ENCODE data around the gene OPRM1.
A peak's percentile ranks its signal among the peaks of the same experiment; 100 is the strongest.
"Not testable (repeated sequence)": the region's sequence is repeated elsewhere in the genome, so short reads cannot be mapped to it uniquely, and the experiment has no call there.

OPRM1 gene

DNA sequence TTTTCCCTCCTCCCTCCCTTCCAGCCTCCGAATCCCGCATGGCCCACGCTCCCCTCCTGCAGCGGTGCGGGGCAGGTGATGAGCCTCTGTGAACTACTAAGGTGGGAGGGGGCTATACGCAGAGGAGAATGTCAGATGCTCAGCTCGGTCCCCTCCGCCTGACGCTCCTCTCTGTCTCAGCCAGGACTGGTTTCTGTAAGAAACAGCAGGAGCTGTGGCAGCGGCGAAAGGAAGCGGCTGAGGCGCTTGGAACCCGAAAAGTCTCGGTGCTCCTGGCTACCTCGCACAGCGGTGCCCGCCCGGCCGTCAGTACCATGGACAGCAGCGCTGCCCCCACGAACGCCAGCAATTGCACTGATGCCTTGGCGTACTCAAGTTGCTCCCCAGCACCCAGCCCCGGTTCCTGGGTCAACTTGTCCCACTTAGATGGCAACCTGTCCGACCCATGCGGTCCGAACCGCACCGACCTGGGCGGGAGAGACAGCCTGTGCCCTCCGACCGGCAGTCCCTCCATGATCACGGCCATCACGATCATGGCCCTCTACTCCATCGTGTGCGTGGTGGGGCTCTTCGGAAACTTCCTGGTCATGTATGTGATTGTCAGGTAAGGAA is at the start of gene OPRM1:
TSS of gene OPRM1 (plus strand) at position 10 of the 612 bp plus-strand sequence. CDS start at position 315, 305 bp downstream.
- peak in 1 of 2 donors; percentile 7 for DNase-seq (ENCODE audit: extremely low read depth in 1 of 2, low read depth in 1 of 2)

GRCh38 chr6:153989989-153990388 is 49.1 kb upstream of the OPRM1 start:
- DNase-seq (ENCODE audit: extremely low read depth in 1 of 2, low read depth in 1 of 2) = no peak

GRCh38 chr6:153994004-153994403 is 45.0 kb upstream of the OPRM1 start:
- no peak for DNase-seq (ENCODE audit: extremely low read depth in 1 of 2, low read depth in 1 of 2)

DNA sequence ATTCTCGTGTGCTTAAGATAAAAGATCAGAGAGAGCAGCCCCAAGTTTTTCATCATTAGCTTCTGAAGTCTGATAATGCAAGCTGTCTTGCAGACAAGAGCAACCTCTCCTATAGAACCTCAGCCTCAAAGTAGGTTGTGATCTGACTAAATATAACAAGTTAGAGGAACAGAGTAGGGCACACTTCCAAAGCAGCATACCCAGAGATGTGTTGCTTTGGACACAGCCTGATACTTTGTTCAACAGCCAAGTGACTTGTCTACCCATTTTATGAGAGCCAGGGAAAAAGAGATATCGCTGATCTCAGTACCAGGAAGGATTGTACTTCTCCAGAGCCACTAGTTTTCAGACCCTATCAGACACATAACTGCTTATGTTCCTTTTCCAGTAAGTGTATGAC is 44.2 kb upstream of the OPRM1 start:
- no peak for DNase-seq (ENCODE audit: extremely low read depth in 1 of 2, low read depth in 1 of 2)

DNA sequence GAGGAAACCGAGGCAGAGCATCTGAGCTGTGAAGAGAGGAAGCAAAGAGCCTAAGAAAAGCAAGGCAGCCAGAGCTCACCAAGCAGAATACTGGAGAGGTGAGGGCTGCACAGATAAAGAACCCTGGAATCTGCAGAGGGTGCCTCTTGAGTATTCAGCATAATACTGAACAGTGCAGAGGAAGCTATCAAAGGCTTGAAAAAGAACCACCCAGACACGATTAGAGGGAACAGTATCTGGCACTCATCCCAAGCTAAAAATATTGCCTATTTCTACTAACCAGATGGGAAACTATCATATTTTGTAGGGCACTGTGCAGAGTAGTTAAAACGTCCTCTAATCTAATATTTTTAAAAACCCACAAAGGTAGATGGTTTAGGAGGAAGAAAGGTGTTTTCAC is 41.8 kb upstream of the OPRM1 start:
- no peak for DNase-seq (ENCODE audit: extremely low read depth in 1 of 2, low read depth in 1 of 2)

DNA sequence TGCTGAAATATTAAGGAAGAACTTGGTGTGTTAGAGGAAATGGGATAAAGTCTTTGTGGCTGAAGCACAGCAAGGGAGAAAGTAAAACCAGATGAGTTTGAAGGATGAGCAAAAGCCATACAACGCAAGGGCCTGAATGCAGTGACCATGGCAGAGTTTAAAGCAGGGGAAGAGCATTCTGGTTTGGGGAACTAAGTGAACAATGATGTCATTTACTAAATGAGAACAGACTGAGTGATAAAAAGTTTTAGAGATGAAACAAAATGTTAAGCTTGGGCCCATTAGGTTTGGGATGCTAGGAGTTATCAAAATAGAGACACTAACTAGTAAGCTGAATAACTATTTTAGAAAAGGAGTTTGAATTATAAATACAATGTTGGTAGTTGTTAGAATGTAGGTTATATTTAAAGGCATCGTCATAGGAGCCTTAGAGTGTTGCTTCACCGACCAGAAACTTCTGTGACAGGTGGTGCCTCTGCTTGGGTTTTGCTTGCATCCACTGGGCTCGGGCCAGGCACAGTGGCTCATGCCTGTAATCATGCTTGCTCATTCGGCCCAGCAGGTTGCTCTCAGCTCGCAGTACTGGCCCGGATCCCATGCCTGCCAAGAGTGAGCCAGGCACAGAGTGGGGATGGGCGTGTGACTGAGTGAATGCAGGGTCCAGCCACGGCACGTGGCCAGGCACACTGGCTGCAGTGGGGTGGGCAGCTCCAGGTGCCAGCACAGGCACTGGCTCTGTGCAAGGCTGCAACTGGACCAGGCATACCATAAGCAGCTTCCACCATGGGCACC is 37.4 kb upstream of the OPRM1 start:
- DNase-seq (ENCODE audit: extremely low read depth in 1 of 2, low read depth in 1 of 2) = no peak

DNA sequence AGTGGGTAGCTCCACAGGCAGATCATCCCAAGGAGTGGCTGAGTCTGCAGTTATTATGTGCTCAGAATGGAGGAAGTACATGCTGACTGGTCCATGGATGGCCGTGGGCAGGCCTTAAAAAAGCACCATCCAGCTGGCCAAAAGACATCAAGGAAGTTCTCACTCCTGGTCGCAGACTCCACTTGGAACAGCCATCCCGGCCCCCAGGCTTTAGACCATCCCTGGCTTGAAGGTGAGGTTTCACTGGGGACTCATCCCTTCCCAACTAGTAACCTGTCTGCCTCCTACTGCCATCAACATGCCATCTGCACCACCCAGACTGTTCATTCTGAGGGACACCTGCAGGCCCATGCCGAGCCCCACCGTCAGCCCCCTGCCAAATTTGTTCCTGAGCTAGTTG is 36.1 kb upstream of the OPRM1 start:
- DNase-seq (ENCODE audit: extremely low read depth in 1 of 2, low read depth in 1 of 2) = no peak

- no peak for DNase-seq (ENCODE audit: extremely low read depth in 1 of 2, low read depth in 1 of 2)
Observed at GRCh38 chr6:154010371-154010770, 28.7 kb upstream of the OPRM1 start.

DNA sequence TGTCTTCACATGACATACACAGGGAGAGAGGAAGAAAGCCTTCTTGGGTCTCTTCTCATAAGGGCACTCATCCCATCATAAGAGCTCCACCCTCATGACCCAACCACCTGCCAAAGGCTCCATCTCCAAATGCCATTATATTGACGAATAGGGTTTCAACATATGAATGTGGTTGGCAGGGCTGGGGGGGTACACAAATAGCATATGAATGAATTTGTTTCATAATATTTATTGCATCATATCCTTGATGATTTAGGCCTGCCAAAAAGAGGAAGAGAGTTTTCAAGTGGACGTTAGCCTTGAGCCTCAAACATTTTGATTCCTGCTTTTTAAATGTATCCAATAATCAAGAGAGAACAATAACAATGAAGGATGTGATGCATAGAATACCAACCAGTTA is 26.2 kb upstream of the OPRM1 start:
- DNase-seq (ENCODE audit: extremely low read depth in 1 of 2, low read depth in 1 of 2) = no peak

GRCh38 chr6:154017786-154018185 is 21.3 kb upstream of the OPRM1 start:
- DNase-seq (ENCODE audit: extremely low read depth in 1 of 2, low read depth in 1 of 2) = no peak

DNA sequence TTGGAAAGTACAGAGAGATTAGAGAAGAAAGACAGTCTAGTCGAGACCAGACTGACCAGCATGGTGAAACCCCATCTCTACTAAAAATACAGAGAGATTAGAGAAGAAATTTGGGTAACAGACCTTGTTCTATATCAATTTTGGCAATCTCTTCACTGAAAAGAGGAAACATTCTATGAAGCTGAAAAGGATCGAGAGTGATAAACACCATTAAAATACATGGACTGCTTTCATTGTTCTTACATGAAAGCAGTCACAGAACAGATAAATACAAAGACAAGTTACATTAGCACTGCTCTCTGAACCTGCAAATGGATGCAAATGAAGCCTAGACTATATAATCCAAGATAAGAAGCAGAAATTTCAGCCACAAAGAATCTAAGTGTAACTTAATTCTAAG is 8.4 kb upstream of the OPRM1 start:
- no peak for DNase-seq (ENCODE audit: extremely low read depth in 1 of 2, low read depth in 1 of 2)

- DNase-seq (ENCODE audit: extremely low read depth in 1 of 2, low read depth in 1 of 2) = no peak
Observed at GRCh38 chr6:154041001-154041400, 2.0 kb downstream of the OPRM1 start.

DNA sequence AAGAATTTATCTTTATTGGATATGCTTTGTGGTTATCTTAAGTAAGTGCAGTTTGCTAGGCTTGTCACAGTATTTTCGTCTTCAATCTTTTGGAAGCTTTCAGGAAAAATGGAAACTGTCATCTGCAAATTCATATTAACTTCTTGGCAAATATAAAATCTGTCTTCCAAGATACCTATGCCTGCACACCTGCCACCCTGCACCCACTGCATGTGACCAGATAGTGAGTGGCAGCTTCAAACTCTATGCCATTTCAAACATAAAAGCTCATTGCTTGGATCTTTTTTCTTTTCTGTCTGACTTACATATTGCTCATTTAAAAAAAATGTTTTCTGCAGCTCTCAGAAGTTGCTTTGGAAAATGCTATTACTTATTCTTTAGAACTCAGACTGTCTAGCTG is 14.1 kb downstream of the OPRM1 start:
- no peak for DNase-seq (ENCODE audit: extremely low read depth in 1 of 2, low read depth in 1 of 2)

DNA sequence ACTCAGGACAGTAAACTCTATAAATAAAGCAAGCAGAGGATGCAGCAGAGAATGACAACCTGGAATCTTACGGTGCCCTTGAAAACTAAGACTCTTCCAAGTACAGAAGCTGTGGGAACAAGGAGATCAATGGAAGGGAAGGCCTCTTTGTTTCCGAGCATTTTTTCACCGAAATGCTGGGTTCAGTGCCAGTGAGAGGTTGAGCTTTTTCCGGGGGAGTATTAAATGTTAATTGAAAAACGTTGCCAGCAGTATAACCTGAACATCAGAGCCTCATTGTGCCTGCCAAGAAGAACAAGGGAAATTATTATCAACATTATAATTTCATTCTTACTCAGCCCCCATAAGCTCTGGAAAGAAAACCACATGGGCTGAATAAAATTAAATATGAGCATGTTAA is 17.5 kb downstream of the OPRM1 start:
- DNase-seq (ENCODE audit: extremely low read depth in 1 of 2, low read depth in 1 of 2) = no peak

DNA sequence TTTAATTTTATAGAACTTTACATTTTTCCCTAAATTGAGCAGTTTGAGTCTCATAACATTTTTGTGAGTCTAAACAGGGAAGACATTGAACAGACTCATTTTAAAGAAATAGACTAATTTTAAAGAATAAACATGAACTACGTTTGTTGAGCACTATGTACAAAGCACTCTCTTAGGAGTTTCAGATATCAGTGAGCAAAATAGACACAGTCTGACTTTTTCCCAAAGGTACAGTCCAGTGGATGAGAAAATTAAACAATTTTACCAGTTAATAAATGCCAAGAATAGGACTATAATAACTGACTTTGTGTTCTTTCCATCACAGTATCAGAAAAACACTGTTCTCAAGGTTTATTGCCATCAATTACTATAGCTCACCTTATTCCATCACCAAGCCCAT is 18.1 kb downstream of the OPRM1 start:
- DNase-seq (ENCODE audit: extremely low read depth in 1 of 2, low read depth in 1 of 2) = no peak

GRCh38 chr6:154058963-154059680 is 20.1 kb downstream of the OPRM1 start:
- DNase-seq (ENCODE audit: extremely low read depth in 1 of 2, low read depth in 1 of 2) = no peak

DNA sequence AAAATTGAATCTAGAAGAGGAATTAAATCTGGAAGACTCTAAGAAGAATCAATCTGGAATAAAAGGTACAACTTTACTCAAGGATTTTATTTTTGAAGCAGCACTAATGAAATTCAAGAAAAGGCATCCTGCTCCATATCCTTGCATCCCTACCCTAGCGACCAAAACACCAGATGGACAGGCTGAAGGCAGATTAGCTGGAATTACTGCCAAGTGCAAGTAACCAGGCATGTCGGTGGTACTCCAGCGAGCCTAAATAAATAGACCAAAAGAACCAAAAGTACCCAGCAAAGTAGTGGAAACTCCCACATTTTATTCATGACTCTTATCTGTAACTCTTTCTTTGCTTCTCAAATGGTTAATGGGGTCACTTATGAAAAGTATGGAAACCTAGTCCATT is 21.0 kb downstream of the OPRM1 start:
- no peak for DNase-seq (ENCODE audit: extremely low read depth in 1 of 2, low read depth in 1 of 2)

- DNase-seq (ENCODE audit: extremely low read depth in 1 of 2, low read depth in 1 of 2) = no peak
Observed at GRCh38 chr6:154070041-154070440, 31.0 kb downstream of the OPRM1 start.

- DNase-seq (ENCODE audit: extremely low read depth in 1 of 2, low read depth in 1 of 2) = no peak
Observed at GRCh38 chr6:154070657-154071056, 31.6 kb downstream of the OPRM1 start.

- no peak for DNase-seq (ENCODE audit: extremely low read depth in 1 of 2, low read depth in 1 of 2)
Observed at GRCh38 chr6:154071236-154071635, 32.2 kb downstream of the OPRM1 start.

DNA sequence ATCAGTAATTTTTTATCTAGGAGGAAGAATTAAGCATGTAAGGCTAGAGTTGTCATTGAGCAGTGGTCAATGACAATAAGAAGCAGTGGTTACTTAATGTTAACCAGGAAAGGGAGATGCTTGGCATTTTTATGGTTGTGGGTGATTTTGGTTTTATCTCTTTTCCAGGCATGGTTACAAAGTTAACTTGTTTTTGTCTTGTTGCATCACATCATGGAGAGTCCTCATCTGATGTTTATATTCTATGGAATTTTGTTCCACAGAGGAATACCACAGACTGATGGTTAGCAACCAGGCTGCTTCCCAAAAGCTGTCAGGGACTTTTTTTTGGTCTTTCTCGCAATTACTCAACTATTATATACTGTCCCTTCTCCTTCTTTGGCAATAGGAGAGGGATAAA is 32.7 kb downstream of the OPRM1 start:
- no peak for DNase-seq (ENCODE audit: extremely low read depth in 1 of 2, low read depth in 1 of 2)

DNA sequence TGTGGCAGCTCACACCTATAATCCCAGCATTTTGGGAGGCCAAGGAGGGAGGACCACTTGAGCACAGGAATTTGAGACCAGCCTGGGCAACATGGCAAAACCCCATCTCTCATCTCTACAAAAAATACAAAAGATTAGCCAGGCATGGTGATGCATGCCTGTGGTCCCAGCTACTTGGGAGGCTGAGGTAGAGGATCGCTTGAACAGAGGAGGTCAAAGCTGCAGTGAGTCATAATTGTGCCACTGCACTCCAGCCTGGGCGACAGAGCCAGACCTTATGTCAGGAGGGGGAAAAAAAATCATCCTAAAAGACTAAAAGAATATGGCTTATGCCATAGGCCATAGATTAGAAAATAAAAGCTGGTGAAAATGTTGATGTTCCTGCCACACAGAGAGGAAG is 39.6 kb downstream of the OPRM1 start:
- not testable (repeated sequence) for DNase-seq (ENCODE audit: extremely low read depth in 1 of 2, low read depth in 1 of 2)
